GM21381 (cell line): Measurements from ENCODE around the gene TPRG1L.

Experiments used
- ATAC-seq: cut with Tn5 transposase; IDR thresholded peaks from one replicate; pipeline ENCODE4 v1.9.1; 2021; ENCODE audit warnings: mild to moderate bottlenecking, moderate library complexity; ENCODE audit not compliant: unreplicated experiment

Gene TPRG1L

DNA sequence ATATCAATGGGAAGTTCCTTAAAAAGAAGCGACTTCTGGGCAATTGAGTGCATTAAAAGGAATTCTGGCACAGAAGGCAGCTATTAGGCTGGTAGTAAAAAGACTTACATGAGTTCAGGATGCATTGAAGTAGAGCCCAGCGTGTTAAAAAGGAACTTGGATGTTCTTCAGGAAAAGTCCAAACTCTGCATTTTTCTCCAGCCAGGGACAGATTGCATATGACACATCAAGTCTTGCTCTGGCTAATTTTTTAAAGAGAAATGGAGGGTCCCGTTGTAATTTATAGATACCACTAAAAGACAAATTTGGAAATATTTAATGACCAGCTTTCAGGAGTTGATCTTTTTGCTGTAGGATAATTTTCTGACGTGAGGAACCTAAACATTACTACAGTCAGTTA is 1.2 kb downstream of the TPRG1L start:
- no peak for ATAC-seq

DNA sequence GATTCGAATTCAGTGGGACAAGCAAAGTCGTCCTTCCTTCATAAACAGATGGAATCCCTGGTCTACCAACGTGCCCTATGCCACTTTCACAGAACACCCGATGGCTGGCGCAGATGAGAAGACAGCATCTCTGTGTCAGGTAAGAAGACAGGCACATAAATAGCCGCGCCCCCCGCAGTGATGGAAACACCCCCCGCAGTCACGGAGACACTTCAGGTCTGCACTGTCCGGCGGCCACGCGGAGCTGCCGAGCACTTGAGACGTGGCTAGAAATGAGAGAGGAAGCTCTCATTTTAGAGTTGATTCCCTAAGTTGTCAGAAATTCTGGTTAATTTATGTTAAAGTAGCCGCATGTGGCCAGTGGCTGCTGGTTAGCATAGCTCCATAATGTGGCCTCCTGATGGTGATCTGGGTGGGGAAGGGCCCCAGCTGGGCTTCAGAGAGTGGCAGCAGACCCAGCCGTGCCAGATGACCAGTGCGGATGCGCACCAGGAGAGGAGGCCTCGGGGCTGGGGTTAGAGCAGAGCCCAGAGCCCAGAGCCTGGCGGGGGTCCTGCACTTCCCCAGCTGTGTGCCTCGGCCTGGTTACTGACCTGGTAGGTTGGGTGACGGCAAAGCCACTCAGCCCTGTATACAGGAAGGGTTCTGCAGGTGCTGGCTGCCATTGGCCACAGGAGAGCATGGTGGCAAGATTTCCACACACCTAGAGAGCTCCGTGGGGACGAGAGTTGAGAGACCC is 2.9 kb downstream of the TPRG1L start:
- no peak for ATAC-seq

DNA sequence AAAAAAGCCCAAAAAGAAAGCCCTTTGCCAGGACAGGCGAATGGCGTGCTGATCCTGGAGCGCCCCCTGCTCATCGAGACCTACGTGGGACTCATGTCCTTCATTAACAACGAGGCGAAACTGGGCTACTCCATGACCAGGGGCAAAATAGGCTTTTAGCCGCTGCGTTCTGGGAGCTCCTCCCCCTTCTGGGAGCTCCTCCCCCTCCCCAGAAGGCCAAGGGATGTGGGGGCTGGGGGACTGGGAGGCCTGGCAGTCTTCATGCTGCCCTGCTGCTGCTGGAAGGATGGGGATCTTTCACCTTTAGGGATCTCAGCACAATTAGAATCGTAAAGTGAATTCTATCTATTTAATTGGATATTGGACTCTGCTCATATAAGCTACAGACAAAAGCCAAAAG is 3.6 kb downstream of the TPRG1L start:
- no peak for ATAC-seq

DNA sequence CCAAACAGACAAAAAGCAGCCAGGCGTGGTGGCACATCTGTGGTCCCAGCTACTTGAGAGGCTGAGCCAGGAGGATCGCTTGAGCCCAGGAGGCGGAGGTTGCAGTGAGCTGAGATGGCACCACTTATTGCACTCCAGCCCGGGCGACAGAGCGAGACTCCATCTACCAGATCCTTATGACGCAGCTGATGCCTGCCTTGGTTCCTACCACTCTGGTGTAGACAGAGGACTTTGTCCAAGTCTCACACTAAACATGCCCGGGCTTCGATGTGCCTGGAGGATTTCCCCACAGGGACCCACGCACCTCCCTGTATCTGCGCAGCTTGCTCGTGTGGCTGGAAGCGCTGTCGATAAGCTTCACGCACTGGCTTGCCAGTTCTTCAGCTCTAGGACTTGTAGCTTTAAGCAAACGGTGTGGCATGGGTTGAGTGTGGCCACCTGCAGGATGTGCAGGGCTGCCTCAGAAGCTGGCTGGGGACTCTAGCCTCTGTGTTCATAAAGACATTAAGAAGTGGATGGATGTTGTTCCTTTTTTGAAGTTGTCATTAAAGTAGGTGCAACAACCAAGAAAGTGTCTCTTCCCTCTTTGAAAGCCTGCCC is 4.8 kb downstream of the TPRG1L start:
- no peak for ATAC-seq

DNA sequence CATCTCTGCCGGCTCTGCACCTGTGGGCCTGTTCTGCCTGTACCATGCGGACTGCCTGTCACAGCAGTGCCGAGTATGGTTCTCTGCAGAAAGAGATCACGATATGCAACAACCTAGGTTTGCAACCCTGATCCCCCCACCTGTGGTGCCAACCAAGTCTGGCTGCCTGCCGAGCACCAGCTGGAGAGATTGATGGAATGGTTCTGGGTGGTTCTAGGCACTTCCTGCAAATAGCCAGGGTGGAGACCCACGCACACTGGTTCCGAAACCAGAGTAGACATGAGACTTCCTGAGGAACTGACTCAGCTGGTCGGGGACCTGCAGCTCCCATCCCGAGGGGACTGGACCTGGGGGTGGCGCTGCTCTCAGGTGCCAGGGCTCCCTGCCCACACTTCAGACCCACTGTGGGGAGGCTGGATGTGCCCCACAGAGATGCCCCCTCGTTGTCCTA is 5.4 kb downstream of the TPRG1L start:
- ATAC-seq = no peak

DNA sequence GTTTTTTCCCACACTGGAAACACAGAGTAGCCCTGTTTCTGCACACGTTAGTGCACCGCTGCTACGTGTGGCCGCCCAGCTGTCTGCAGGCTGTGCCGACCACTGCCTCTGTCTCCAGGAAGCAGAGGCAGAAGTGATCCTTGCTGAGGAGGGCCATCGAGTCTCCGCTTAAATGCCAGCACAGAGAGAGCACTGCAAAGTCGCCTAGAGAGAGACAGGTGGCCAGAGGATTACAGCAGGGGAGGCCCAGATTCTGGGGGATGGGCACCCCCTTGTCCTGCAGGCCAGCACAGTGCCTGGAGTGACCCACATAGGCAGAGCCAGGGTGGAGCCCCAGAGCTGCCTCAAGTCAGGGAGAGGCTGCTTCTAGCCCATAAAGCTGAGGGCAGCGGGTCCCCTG is 6.1 kb downstream of the TPRG1L start:
- no peak for ATAC-seq

DNA sequence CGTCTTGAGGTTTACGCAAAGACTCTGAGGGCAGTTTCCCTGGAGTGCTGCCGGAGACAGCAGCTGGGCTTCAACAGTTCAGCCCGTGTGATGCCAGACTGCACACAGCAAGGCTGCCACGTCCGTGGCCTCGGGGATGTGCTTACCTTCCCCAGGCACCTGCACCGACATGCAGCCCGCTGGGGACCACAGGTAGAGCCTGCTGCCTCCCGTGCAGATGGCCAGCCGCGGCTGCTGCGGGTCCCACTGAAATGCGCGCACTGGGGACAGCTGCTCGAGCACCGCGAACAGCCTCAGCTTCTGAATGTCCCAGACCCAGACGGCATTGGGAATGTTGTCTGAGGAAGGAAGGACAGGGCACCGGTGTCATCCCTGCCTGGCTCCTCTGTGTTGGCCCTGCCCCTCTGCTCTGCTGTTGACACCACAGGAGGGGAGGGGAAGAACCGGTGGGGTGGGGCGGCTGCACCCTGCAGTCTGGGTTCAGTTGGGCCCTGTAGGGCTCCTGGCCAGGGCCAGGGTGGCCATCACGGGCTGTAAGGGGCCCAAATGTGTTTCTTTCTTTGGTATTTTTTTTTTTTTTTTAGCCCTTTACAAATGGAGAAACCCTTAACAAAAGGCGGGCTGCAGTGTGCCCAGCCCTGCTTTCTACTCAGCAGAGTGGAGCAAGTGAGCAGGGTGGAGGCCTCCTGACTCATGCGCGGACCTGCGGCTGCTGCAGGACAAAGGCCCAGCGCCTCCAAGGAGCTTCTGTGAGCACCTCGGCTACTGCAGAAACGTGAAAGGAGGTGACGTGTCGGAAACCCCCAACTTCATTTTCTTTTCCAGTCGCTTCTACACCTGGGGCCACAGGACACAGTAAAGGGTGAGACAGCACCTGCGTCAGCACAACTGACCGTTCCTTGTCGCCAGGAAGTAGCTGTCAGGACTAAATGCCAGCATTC is 6.8 kb downstream of the TPRG1L start:
- ATAC-seq = no peak

DNA sequence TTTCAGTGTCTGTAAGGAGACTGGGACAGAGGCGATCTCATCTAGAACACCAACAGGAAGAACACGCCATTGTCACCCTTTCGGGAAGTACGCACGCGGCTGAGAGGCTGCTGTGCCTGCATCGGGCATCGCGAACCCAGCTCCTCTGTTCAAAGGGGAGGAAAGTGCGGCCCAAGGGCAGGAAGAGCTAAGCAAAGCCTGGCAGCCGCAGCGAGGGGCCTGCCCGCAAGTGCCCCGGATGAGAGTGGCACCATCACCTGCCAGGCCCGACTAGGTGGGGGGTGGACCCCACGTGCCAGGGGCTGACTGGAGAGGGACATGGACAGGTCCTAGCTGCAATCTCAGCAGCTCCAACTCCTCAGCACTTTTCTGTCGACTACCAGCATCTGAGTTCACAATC is 7.5 kb downstream of the TPRG1L start:
- ATAC-seq = no peak

DNA sequence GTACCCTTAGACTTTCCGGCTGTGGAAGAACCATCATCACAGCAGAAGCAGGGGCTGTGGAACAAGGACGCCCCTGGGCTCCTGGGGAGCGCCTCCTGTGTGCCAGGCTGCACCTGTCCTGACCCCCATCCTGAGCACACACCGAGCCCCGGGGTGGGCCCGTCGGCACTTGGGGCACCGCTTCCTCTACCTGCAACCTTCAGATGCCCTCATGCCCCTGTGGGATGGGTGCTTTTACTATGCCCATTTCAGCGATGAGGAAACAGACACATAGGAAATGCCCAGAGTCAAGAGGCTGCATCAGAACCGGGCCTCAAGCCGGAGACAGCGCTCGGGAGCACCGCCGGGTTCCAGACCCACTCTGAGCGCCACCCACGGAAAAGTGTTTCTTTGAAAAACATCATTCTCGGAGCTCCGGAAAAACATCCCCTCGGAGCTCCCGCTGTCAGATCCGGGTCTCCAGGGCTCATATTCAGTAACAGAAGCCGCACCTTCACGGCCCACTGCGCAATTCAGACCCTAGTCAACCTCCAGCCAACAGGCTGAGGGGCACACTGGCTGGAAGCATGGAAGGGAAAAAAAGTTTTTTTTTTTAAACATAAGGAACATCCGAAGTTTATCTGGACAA is 8.0 kb downstream of the TPRG1L start:
- ATAC-seq = no peak

DNA sequence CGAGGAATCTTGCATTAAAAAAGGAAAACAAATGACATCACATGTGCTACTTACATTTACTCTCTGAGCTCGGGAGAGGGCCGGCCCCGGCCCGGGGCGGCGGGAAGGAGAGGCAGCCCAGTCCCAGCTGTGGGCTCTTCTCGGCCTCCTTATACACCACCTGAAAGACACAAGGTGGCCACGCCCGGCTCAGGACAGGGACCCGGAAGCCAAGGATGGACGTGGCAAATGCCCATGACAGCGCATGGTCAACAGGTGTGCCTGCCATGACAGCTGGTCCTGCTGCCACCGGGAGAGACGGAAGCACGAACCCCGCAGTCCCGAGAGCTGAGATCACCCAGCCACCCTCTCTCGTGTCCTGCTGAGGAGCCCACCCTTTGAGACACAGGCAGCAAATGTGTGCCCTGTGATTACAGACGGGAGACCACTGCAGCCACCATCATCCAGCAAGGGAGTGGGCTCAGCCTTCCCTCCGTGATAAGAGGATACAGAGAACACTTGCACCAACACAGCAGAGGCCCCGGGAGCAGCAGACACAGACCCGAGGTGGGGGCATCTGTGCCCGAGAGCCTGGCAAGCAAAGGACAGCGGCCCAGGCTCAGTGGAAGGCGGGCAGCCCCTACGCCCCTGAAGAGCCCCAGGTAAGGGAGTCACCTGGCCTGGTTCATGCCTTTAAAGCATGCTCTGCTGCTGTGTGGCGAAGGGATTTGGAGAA is 8.7 kb downstream of the TPRG1L start:
- no peak for ATAC-seq

DNA sequence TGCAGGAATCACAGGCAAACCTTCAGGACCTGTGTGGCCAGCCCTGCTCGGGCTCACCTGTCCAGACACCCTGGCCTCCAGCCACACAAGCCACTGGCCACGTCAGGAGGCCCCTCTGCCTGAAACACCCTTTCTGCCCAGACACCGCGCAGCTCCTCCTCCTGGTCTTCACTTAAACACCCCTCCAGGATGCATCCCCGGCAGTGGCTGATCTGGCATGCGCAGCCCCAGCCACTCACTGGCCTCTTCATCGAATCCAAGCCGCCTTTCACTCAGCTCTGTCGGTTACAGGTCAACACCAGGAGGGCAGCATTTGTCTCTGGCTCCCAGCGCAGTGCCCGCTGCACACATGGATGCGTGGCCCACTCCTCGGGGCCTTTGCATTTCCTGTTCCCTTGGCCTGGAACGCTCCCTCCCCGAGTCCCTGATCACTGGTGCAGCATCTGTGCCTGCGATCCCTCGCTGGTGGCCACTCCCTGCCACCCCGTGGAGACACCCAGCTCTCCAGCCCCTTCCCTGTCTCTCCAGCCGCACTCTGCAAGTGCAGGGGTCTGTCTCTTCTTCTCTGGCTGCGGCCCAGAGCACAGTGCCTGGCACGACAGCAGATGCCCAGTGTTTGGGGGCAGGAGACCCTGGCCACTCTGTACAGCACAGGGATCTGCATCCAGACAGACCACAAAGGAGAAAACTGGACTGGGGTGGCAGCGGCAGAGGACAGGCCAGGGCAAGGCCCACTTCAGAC is 9.4 kb downstream of the TPRG1L start:
- no peak for ATAC-seq

DNA sequence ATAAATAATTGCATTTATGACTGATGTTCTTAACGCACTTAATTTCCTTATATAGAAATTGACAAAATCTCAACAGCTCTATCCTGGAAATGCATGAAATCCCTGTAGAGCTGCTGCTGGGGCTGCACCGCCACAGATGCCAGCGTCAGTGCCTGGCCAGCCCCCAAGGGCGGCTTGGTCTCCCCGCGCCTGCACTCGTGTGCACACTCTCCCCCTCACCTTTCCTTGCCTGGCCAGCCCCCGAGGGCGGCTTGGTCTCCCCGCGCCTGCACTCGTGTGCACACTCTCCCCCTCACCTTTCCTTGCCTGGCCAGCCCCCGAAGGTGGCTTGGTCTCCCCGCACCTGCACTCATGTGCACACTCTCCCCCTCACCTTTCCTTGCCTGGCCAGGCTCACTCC is 11.3 kb downstream of the TPRG1L start:
- ATAC-seq = no peak

DNA sequence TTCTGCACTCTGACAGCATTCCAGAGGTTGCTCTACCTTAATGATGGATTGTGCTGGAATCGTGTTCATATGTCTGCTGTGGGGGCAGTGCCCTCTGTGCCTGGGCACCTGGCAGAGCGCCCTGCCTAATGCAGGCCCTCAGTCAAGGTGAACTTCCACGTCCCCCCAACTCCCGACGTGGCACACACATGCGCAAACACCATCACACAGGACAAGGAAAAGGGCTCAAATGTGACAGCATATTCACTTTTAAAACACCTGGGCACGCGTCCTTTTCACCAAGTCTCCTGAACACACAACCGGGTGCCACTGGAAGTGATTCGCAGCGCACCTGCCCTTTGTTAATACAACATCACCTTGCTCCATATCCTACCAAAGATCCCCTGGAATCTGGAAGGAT is 11.7 kb downstream of the TPRG1L start:
- ATAC-seq = no peak

DNA sequence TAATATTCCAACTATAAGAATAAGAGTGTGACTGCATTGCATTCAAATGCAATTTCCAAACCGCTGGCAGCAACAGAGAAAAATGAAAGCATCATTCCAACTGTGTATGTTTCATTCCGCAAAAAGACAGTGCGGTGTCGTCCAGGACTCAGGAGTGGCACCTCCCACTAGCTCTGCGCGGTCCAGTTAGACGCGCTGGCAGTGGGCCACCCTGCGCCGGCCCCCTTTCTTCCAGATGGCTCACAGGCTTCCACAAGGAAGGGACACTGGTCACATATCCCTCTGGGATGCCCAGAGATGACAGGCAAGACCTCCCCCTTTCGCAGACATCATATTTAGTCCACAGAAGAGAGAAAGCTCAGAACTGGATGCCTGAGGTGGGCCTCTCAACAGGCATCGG is 13.2 kb downstream of the TPRG1L start:
- no peak for ATAC-seq

DNA sequence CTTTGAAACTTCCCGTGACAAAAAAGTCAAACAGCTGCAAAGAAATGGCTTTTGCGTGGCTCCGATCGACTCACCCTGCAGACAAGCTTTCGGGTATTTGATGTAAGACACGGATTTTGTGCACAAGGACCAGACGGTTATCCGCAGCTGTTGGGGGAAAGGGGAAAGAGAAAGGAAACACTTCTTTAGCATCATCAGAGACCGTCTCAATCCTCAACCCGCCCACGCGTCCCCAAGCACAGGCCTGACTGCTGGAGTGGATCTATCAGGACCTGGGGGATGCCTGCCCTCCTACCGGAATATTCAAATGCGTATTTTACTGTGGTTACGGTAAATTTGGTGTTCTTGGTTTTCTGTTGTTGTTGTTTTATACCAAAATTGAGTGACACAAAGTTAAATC is 13.9 kb downstream of the TPRG1L start:
- no peak for ATAC-seq

DNA sequence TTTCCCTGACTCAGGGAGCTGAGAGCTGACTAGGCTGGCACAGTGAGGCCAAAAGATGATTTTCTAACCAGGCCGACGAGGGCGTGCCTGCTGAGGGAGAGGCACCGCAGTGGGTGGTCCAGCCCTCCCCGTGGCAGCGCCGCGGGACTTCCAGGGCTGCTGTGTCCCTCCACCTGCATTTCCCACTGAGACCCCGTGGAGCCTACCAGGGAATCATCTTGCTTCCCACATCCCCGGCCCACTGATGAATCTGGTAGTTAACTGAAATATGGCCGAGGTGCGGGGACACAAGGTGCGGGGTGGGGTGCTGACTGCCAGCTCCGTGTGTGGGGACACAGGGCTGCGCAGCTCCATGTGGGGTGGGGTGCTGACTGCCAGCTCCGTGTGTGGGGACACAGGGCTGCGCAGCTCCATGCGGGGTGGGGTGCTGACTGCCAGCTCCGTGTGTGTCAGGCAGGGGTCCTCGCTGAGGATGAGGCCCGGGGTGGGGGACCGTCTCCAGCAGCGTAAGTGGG is 14.6 kb downstream of the TPRG1L start:
- ATAC-seq = no peak

DNA sequence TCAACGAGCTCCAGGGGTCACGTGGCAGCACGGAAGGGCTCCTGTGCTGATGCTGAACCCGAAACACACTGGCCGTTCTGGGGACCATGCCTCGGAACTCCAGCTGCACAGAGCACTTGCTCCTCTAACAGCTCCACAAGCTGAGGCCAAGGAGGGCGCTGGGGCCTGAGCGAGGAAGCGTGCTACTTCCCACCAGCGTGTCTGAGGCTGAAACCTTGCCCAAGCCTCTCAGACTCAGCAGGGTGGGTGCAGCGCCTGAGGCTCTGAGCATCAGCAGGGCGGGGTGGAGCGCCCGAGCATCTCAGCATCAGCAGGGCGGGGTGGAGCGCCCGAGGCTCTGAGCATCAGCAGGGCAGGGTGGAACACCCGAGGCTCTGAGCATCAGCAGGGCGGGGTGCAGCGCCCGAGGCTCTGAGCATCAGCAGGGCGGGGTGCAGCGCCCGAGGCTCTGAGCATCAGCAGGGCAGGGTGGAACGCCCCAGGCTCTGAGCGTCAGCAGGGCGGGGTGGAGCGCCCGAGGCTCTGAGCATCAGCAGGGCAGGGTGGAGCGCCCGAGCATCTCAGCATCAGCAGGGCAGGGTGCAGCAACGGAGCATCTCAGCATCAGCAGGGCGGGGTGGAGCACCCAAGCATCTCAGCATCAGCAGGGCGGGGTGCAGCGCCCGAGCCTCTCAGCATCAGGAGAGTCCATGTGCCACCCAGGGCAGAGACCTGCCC is 15.5 kb downstream of the TPRG1L start:
- ATAC-seq = no peak

DNA sequence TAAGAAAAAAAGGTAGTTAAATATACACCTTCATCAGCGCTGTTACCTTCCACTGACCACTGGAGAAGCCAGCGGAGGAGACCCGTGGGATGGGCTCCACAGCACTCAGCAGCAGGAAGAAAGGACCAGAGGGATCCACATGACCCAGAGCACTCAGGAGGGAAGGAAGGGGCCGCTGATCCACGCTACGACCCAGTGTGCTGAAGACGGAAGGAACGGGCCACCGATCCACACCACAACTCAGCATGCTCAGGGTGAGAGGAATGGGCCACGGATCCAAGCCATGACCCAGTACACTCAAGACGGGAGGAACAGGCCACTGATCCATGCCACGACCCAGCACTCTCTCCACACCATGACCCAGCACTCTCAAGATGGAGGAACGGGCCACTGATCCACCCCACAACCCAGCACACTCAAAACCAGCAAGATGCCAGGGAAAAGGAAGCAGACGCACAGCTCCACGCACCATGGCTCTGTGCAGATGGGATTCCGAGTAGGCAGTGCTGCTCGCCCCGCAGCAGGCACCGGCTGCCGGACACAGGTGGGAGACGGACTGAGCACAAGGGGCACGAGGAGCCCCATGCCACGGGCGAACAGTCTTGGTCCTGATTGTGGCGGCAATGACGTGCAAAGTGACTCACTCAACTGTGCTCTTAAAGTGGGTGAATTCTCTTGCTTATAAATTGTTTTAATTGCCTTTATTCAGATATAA is 16.4 kb downstream of the TPRG1L start:
- ATAC-seq = no peak
